ENCODE data around the gene CSAG1. TPM values are rescaled to one million over a fixed set of nuclear protein-coding genes. Genes with fewer than 3 reads are reported as not detected.

CSAG1 gene, protein sequence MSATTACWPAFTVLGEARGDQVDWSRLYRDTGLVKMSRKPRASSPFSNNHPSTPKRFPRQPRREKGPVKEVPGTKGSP
- not detected in 2 replicates for total RNA-seq (2016; rRNA removed; fragmentation: Illumina TruSeq; extraction: Trizol)
- not detected in 2 replicates for total RNA-seq (2016; cell fraction: cytosol; rRNA removed; fragmentation: Illumina TruSeq; extraction: Trizol; ENCODE audit: low read depth)
- not detected in 2 replicates for total RNA-seq (2016; cell fraction: insoluble cytoplasmic fraction; rRNA removed; fragmentation: Illumina TruSeq; extraction: Trizol)
- not detected in 2 replicates for total RNA-seq (2016; cell fraction: membrane; rRNA removed; fragmentation: Illumina TruSeq; extraction: Trizol)
- not detected in 2 replicates for total RNA-seq (2016; cell fraction: nucleus; rRNA removed; fragmentation: Illumina TruSeq; extraction: Trizol)
- not detected in 2 replicates for polyA plus RNA-seq (2011; rRNA removed)
- polyA plus RNA-seq (2011; cell fraction: cytosol; rRNA removed), result not detected in 2 replicates
- polyA plus RNA-seq (2011; cell fraction: nucleus; rRNA removed), result not detected in 2 replicates
- not detected in 2 replicates for polyA plus RNA-seq (2012)
- polyA plus RNA-seq (2016; cell fraction: cytosol; fragmentation: Illumina TruSeq; extraction: Trizol; ENCODE audit: low read depth), result not detected in 2 replicates
- not detected in 2 replicates for polyA plus RNA-seq (2016; cell fraction: insoluble cytoplasmic fraction; fragmentation: Illumina TruSeq; extraction: Trizol; ENCODE audit: low read depth)
- polyA plus RNA-seq (2016; cell fraction: membrane; fragmentation: Illumina TruSeq; extraction: Trizol; ENCODE audit: low read depth), result not detected in 2 replicates
- not detected in 2 replicates for polyA plus RNA-seq (2016; cell fraction: nucleus; fragmentation: Illumina TruSeq; extraction: Trizol; ENCODE audit: insufficient read depth, low read depth)
- not detected in 2 replicates for polyA minus RNA-seq (2011; rRNA and poly(A)+ RNA removed; ENCODE audit: low replicate concordance)
- not detected in 2 replicates for polyA minus RNA-seq (2011; cell fraction: cytosol; rRNA and poly(A)+ RNA removed)
- polyA minus RNA-seq (2011; cell fraction: nucleus; rRNA and poly(A)+ RNA removed), result not detected in 2 replicates
- not detected for Bru-seq, nascent RNA
- BruChase-seq, experiment 1, labeled RNA remaining after a 6-hour chase, result not detected
- BruChase-seq, experiment 2, labeled RNA remaining after a 2-hour chase, result not detected
- long read RNA-seq, experiment 1, result 0 reads
- long read RNA-seq, experiment 2, result 0 reads

DNA sequence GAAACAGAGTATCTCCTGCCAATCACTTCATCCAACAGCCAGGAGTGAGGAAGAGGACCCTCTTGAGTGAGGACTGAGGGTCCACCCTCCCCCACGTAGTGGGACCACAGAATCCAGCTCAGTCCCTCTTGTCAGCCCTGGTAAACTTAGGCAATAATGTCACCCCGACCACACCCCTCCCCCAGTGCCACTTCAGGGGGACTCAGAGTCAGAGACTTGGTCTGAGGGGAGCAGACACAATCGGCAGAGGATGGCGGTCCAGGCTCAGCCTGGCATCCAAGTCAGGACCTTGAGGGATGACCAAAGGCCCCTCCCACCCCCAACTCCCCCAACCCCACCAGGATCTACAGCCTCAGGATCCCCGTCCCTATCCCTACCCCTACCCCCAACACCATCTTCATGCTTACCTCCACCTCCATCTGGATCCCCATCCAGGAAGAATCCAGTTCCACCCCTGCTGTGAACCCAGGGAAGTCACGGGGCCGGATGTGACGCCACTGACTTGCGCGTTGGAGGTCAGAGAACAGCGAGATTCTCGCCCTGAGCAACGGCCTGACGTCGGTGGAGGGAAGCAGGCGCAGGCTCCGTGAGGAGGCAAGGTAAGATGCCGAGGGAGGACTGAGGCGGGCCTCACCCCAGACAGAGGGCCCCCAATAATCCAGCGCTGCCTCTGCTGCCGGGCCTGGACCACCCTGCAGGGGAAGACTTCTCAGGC, at the start of gene CSAG1, which contains the start of gene MAGEA12:
Gene CSAG1 (minus strand): TSS at position 461 of the 715 bp plus-strand sequence. CDS start 1,261 bp downstream, outside the sequence.
Gene MAGEA12 (plus strand): TSS at position 497 of the 715 bp plus-strand sequence. CDS start 2,405 bp downstream, outside the sequence.
- ATAC-seq (no peak), FAIRE-seq (no peak), DNase-seq (ENCODE audit: low spot score) (no peak)
- BruUV-seq (replicated peaks), result no TSS peak
- ChIA-PET CTCF (ENCODE audit: low intra/inter-chr PET ratio, low total read pairs) (no interaction called here), POLR2A (no interaction called here)
- Histone ChIP-seq H3K27ac (ENCODE audit: extremely low read length, insufficient read depth, low read length) (no peak within 1 kb of the TSS), H3K4me2 (ENCODE audit: low read depth, low read length) (no peak within 1 kb of the TSS), H3K4me3 (replicated peaks in 1 of 3; ENCODE audit: insufficient read depth in 1 of 3, low read depth in 2 of 3, low read length in 3 of 3) (no peak within 1 kb of the TSS), H2AFZ (ENCODE audit: low read length) (no peak within 1 kb of the TSS), H3K79me2 (ENCODE audit: insufficient read depth, low read length) (no peaks in the 10 kb centered on the region), H4K20me1 (ENCODE audit: insufficient read depth, low read length) (no peaks in the 10 kb centered on the region), H3K4me1 (ENCODE audit: insufficient read depth, low read length) (no peaks in the 10 kb centered on the region), H3K36me3 (replicated peaks in 1 of 2; ENCODE audit: control insufficient read depth in 1 of 2, insufficient read depth in 2 of 2, low read length in 2 of 2) (no peaks in the 10 kb centered on the region), H3K9ac (ENCODE audit: insufficient read depth, low read depth, low read length) (no peak within 1 kb of the TSS), H3K9me3 (ENCODE audit: low read length) (no peaks in the 10 kb centered on the region), H3K27me3 (ENCODE audit: control insufficient read depth in 1 of 2, insufficient read depth in 2 of 2, low read length in 2 of 2) (no peaks in the 10 kb centered on the region)
- in situ Hi-C loops (cut with HindIII; ENCODE audit: extremely low pct_ligation_motif_present, low pct_unique_long_range_greater_than_20kb) (no loop called here), intact Hi-C loops (cut with micrococcal nuclease; ENCODE audit: unreplicated experiment) (no loop called here)
- WGBS (ENCODE audit: low lambda C conversion rate), result 31% methylated on average over 3 of the region's 21 CpGs
- TF ChIP-seq GABPA (IDR thresholded peaks at IDR 0.05; ENCODE audit: low read depth, low read length) (no peak), GABPA (CRISPR knock-in tag; IDR thresholded peaks at IDR 0.05; ENCODE audit: low read depth) (no peak), SRSF4 (IDR thresholded peaks at IDR 0.05; ENCODE audit: low read depth, low read length, poor library complexity, severe bottlenecking) (no peak), IRX3 (CRISPR knock-in tag; IDR thresholded peaks at IDR 0.05; ENCODE audit: borderline replicate concordance, low read depth) (no peak), SPEN (CRISPR knock-in tag; IDR thresholded peaks at IDR 0.05; ENCODE audit: low read depth) (no peak), SAP130 (CRISPR knock-in tag; IDR thresholded peaks at IDR 0.05; ENCODE audit: low read depth) (no peak), ZBTB10 (CRISPR knock-in tag; IDR thresholded peaks at IDR 0.05; ENCODE audit: borderline replicate concordance) (no peak), WIZ (CRISPR knock-in tag; IDR thresholded peaks at IDR 0.05) (no peak)
- TF ChIP-seq, protein P1, sequence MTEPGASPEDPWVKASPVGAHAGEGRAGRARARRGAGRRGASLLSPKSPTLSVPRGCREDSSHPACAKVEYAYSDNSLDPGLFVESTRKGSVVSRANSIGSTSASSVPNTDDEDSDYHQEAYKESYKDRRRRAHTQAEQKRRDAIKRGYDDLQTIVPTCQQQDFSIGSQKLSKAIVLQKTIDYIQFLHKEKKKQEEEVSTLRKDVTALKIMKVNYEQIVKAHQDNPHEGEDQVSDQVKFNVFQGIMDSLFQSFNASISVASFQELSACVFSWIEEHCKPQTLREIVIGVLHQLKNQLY (CRISPR knock-in tag; IDR thresholded peaks at IDR 0.05), result no peak

Measured in HepG2 (cell line).